Upper lobe of right lung (tissue), 1 donor: Measurements from ENCODE around the gene EVA1B. TPM values are rescaled to one million over a fixed set of nuclear protein-coding genes. Genes with fewer than 3 reads are reported as not detected.

Experiments
- ATAC-seq: fragments of 200-7000 bp; cut with Tn5 transposase; one replicate; pipeline ENCODE4 v1.9.1; 2020; ENCODE audit warnings: mild to moderate bottlenecking, moderate library complexity
- DNase-seq: peaks from one replicate; pipeline ENCODE4 v3.0.0-alpha.2; 2020
- H3K27ac ChIP-seq: fragments of 200-600 bp; one replicate; pipeline ENCODE4 v1.8.0; 2022
- H3K27me3 ChIP-seq: fragments of 200-600 bp; one replicate; pipeline ENCODE4 v1.8.0; 2022; ENCODE audit warnings: mild to moderate bottlenecking
- H3K36me3 ChIP-seq: fragments of 200-600 bp; one replicate; pipeline ENCODE4 v1.8.0; 2022
- H3K4me1 ChIP-seq: fragments of 200-600 bp; one replicate; pipeline ENCODE4 v1.8.0; 2022
- H3K4me3 ChIP-seq: fragments of 200-600 bp; one replicate; pipeline ENCODE4 v1.8.0; 2022; ENCODE audit warnings: mild to moderate bottlenecking
- H3K9me3 ChIP-seq: fragments of 200-600 bp; one replicate; pipeline ENCODE4 v1.8.0; 2022
- CTCF ChIP-seq: fragments of 200-600 bp; IDR thresholded peaks from one replicate; pipeline ENCODE4 v1.8.0; 2022; ENCODE audit warnings: antibody characterized with exemption
- intact Hi-C: fragments of 100-400 bp; cut with DNase I; formaldehyde crosslinking; loops from one replicate; pipeline ENCODE4 v1.11.0; 2022
- total RNA-seq: library from RNA; stranded (reverse); fragmentation: NEBNext Ultra II Directional; extraction: Animal tissue kit (Norgen Biotek cat#: 25700); gene quantifications from one replicate; pipeline ENCODE4 v1.2.1, GENCODE V29; 2021
- donor health status: DM: no; HTN: yes; CAD: no; lungs with severe emphysema.

EVA1B gene
- total RNA-seq, 1 donor from 2014 or later: 27.2 TPM

GRCh38 chr1:36327421-36328087 lies 4.1 kb upstream of the EVA1B start:
- H3K27me3 ChIP-seq: no peaks in the 10 kb centered on the region
- no peaks in the 10 kb centered on the region for H3K9me3 ChIP-seq
- DNase-seq (no peak), ATAC-seq (peak; percentile 7)
- peaks cover 21% of the 10 kb centered on the region for H3K4me1 ChIP-seq
- H3K4me3 ChIP-seq: no peak overlapping the region
- no peaks in the 10 kb centered on the region for H3K36me3 ChIP-seq
- intact Hi-C loops: no loop called here
- no peak for TF ChIP-seq CTCF
- no peak overlapping the region for H3K27ac ChIP-seq

- H3K9me3 ChIP-seq: no peaks in the 10 kb centered on the region
- no peak for TF ChIP-seq CTCF
These were observed 3.1 kb upstream of the EVA1B start for GRCh38 chr1:36326499-36326898.

GRCh38 chr1:36324353-36324703 lies 883 bp upstream of the EVA1B start:
- no peak for TF ChIP-seq CTCF
- peaks cover 37% of the 10 kb centered on the region for H3K4me1 ChIP-seq
- no peak for DNase-seq
- H3K4me3 ChIP-seq: peak overlapping the region; percentile 78
- ATAC-seq: no peak
- peak overlapping the region; percentile 75 for H3K27ac ChIP-seq
- intact Hi-C loops: no loop called here
- no peaks in the 10 kb centered on the region for H3K36me3 ChIP-seq
- H3K9me3 ChIP-seq: no peaks in the 10 kb centered on the region
- no peaks in the 10 kb centered on the region for H3K27me3 ChIP-seq

More at GRCh38 chr1:36326499-36326898, 3.1 kb upstream of the EVA1B start:
- H3K27me3 ChIP-seq: no peaks in the 10 kb centered on the region
- no peak for DNase-seq
- ATAC-seq: no peak
- intact Hi-C loops: no loop called here
- H3K27ac ChIP-seq: no peak overlapping the region
- H3K4me3 ChIP-seq: no peak overlapping the region
- H3K4me1 ChIP-seq: peaks cover 29% of the 10 kb centered on the region
- no peaks in the 10 kb centered on the region for H3K36me3 ChIP-seq

GRCh38 chr1:36322786-36323635 lies 434 bp downstream of the EVA1B start:
- ATAC-seq (peak; percentile 10), DNase-seq (no peak)
- intact Hi-C loops: no loop called here

More at GRCh38 chr1:36322786-36323635, 434 bp downstream of the EVA1B start:
- Histone ChIP-seq H3K27me3 (no peaks in the 10 kb centered on the region), H3K4me3 (peak overlapping the region; percentile 78), H3K9me3 (no peaks in the 10 kb centered on the region), H3K36me3 (no peaks in the 10 kb centered on the region), H3K4me1 (peaks cover 31% of the 10 kb centered on the region), H3K27ac (peak overlapping the region; percentile 75)
- no peak for TF ChIP-seq CTCF
